ENCODE measurements around the gene CD53.
"Not testable (repeated sequence)": the region's sequence is repeated elsewhere in the genome, so short reads cannot be mapped to it uniquely, and the experiment has no call there.

Gene CD53

GRCh38 chr1:110872745-110873720, at the start of gene CD53:
CD53 (plus strand) TSS chr1:110873148; CDS start chr1:110891409, 18,261 bp downstream.
- no peak for DNase-seq (ENCODE audit: low read depth in 2 of 2)

GRCh38 chr1:110824192-110824591, 48.8 kb upstream of the CD53 start:
- DNase-seq (ENCODE audit: low read depth in 2 of 2): no peak

GRCh38 chr1:110829955-110830553, 42.9 kb upstream of the CD53 start:
- DNase-seq (ENCODE audit: low read depth in 2 of 2): no peak

- not testable (repeated sequence) for DNase-seq (ENCODE audit: low read depth in 2 of 2)
Observed at GRCh38 chr1:110833779-110834178, 39.2 kb upstream of the CD53 start.

- DNase-seq (ENCODE audit: low read depth in 2 of 2): no peak
Observed at GRCh38 chr1:110846861-110847260, 26.1 kb upstream of the CD53 start.

- no peak for DNase-seq (ENCODE audit: low read depth in 2 of 2)
Observed at GRCh38 chr1:110850145-110850544, 22.8 kb upstream of the CD53 start.

GRCh38 chr1:110850627-110851026, 22.3 kb upstream of the CD53 start:
- no peak for DNase-seq (ENCODE audit: low read depth in 2 of 2)

GRCh38 chr1:110853135-110853534, 19.8 kb upstream of the CD53 start:
- no peak for DNase-seq (ENCODE audit: low read depth in 2 of 2)

GRCh38 chr1:110856410-110856809, 16.5 kb upstream of the CD53 start:
- DNase-seq (ENCODE audit: low read depth in 2 of 2): no peak

- no peak for DNase-seq (ENCODE audit: low read depth in 2 of 2)
Observed at GRCh38 chr1:110857964-110858948, 14.7 kb upstream of the CD53 start.

- no peak for DNase-seq (ENCODE audit: low read depth in 2 of 2)
Observed at GRCh38 chr1:110859062-110859461, 13.9 kb upstream of the CD53 start.

GRCh38 chr1:110860174-110860573, 12.8 kb upstream of the CD53 start:
- DNase-seq (ENCODE audit: low read depth in 2 of 2): no peak

- DNase-seq (ENCODE audit: low read depth in 2 of 2): not testable (repeated sequence)
Observed at GRCh38 chr1:110860620-110861019, 12.3 kb upstream of the CD53 start.

- not testable (repeated sequence) for DNase-seq (ENCODE audit: low read depth in 2 of 2)
Observed at GRCh38 chr1:110861942-110862341, 11.0 kb upstream of the CD53 start.

GRCh38 chr1:110864287-110864686, 8.7 kb upstream of the CD53 start:
- DNase-seq (ENCODE audit: low read depth in 2 of 2): no peak

GRCh38 chr1:110870721-110871388, 2.1 kb upstream of the CD53 start:
- DNase-seq (ENCODE audit: low read depth in 2 of 2): no peak

GRCh38 chr1:110872366-110872744, 593 bp upstream of the CD53 start:
- DNase-seq (ENCODE audit: low read depth in 2 of 2): no peak

GRCh38 chr1:110873856-110874255, 908 bp downstream of the CD53 start:
- DNase-seq (ENCODE audit: low read depth in 2 of 2): no peak

- DNase-seq (ENCODE audit: low read depth in 2 of 2): no peak
Observed at GRCh38 chr1:110874324-110875215, 1.6 kb downstream of the CD53 start.

GRCh38 chr1:110875216-110875731, 2.3 kb downstream of the CD53 start:
- no peak for DNase-seq (ENCODE audit: low read depth in 2 of 2)

Data from stimulated activated CD4-positive, alpha-beta T cell treated with anti-CD3 and anti-CD28 coated beads, Interleukin-1b, Interleukin-23, amount 100 ng/mL, for 1 hour (primary cell).